ENCODE results near the gene SERP1. TPM values are rescaled to one million over a fixed set of nuclear protein-coding genes. Genes with fewer than 3 reads are reported as not detected.
"Not testable (repeated sequence)": the region's sequence is repeated elsewhere in the genome, so short reads cannot be mapped to it uniquely, and the experiment has no call there.

SERP1 gene
- total and polyA plus RNA-seq, 7 experiments from 2014 or later, result 89.4 to 140 (median 115) TPM

DNA sequence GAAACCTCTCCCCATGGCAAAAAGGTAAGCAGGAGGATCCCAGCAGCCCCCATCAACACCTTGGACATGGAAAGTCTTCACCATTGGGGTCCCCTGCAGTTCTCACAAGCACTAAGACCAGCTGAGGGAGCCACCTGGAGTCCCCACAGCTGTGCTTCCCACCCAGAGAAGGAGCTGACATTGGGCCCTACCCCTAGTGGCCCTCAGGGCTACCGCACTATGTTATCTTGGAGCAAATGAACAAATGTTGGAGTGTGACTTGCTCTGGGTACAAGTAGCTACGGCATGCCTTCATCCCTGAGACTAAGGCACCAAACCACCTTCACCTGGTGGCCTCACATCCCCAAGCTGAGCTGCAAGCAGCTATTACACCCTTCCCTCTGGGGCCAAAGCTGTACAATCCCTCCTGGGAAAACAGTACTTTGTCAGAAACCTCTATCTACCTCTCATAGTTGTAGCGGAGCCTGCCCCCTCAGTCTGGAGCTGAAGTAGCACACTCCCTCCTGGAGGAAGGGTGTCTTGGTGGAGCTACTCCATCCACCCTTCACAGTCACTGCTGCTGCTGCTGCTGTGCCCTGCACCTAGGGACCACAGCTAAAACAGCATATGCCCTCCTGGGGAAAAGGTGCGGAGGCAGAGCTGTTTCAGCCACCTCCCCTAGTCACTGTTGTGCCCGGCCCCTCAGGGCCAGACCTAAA, 42.7 kb downstream of the SERP1 start:
- H3K27ac ChIP-seq (ENCODE audit: low read depth, low read length), result no peak overlapping the region
- Mint-ChIP-seq H3K9me3 (peaks cover 0 to 22% (median 7%) of the 10 kb centered on the region in 11 donors), H3K27me3 (peaks cover 4 to 25% (median 10%) of the 10 kb centered on the region in 5 donors), H3K4me1 (no peaks in the 10 kb centered on the region), H3K36me3 (peaks cover 0 to 16% (median 6%) of the 10 kb centered on the region in 5 donors), H3K4me3 (no peak overlapping the region), H3K27ac (no peak overlapping the region)
- DNase-seq (no peak), ATAC-seq (no peak)
- H3K4me3 ChIP-seq (ENCODE audit: low read length), result no peak overlapping the region
- H3K36me3 ChIP-seq (ENCODE audit: control insufficient read depth in 2 of 3, insufficient read depth in 3 of 3, low read length in 3 of 3), result no peaks in the 10 kb centered on the region
- POLR2A ChIA-PET, result no interaction called here
- H3K9me3 ChIP-seq (ENCODE audit: control insufficient read depth in 2 of 3, low read length in 3 of 3), result no peaks in the 10 kb centered on the region
- H3K4me1 ChIP-seq (ENCODE audit: control insufficient read depth in 2 of 2, insufficient read depth in 2 of 2, low read length in 2 of 2), result no peaks in the 10 kb centered on the region
- CTCF ChIA-PET, result no interaction called here
- no peaks in the 10 kb centered on the region for H3K27me3 ChIP-seq (ENCODE audit: control insufficient read depth in 2 of 2, insufficient read depth in 2 of 2, low read length in 2 of 2)
- intact Hi-C loops (cut with micrococcal nuclease), result no loop called here

DNA sequence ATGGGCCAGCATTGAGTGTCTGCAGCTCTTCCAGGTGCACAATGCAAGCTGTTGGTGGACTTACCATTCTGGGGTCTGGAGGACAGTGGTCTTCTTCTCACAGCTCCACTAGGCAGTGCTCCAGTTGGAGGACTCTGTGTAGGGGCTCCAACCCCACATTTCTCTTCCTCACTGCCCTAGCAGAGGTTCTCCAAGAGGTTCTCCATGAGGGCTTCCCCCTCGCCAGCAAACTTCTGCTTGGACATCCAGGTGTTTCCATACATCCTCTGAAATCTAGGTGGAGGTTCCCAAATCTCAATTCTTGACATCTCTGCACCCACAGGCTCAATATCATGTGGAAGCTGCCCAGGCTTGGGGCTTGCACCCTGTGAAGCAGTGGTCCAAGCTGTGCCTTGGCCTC, 45.3 kb downstream of the SERP1 start:
- CTCF ChIA-PET; H3K9me3 ChIP-seq (ENCODE audit: control insufficient read depth in 2 of 3, low read length in 3 of 3); POLR2A ChIA-PET: not testable (repeated sequence)

DNA sequence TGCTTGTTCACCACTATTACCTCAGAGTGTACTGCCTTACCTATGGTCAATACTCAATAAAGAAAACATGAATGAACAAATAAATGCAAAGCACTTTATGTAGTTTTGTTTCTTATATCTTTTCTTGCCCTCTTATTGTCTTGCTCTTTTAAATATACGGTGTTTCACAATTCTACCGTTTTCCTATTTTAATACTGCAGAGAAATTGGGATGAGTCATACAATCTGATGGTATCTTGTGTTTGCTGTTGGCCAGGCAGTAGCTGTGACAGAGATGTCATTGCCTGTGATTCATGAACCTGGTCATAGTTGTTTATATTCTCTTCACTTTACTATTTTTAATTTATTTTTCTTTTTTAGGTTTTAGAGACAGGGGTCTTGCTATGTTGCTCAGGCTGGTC, 48.3 kb downstream of the SERP1 start:
- H3K36me3 ChIP-seq (ENCODE audit: control insufficient read depth in 2 of 3, insufficient read depth in 3 of 3, low read length in 3 of 3), result no peaks in the 10 kb centered on the region
- H3K27ac ChIP-seq (ENCODE audit: low read depth, low read length), result no peak overlapping the region
- ChIA-PET POLR2A (no interaction called here), CTCF (no interaction called here)
- H3K4me1 ChIP-seq (ENCODE audit: control insufficient read depth in 2 of 2, insufficient read depth in 2 of 2, low read length in 2 of 2), result no peaks in the 10 kb centered on the region
- H3K27me3 Mint-ChIP-seq, result peaks cover 0 to 9% (median 0%) of the 10 kb centered on the region in 5 donors
- intact Hi-C loops (cut with micrococcal nuclease), result loop anchor here in 1 of 2 donors (5.0 to 10.0 kb wide), 2 partner anchors 183 to 526 kb away; partner anchors contain the start of gene PFN2
- H3K27ac Mint-ChIP-seq, result no peak overlapping the region
- peaks cover 0 to 6% (median 0%) of the 10 kb centered on the region in 7 donors for H3K4me1 Mint-ChIP-seq
- H3K4me3 ChIP-seq (ENCODE audit: low read length), result no peak overlapping the region
- no peak overlapping the region for H3K4me3 Mint-ChIP-seq
- peaks cover 0 to 10% (median 6%) of the 10 kb centered on the region in 5 donors for H3K36me3 Mint-ChIP-seq
- ATAC-seq (no peak), DNase-seq (no peak)
- no peaks in the 10 kb centered on the region for H3K27me3 ChIP-seq (ENCODE audit: control insufficient read depth in 2 of 2, insufficient read depth in 2 of 2, low read length in 2 of 2)
- peaks cover 0 to 12% (median 3%) of the 10 kb centered on the region in 11 donors for H3K9me3 Mint-ChIP-seq
- no peaks in the 10 kb centered on the region for H3K9me3 ChIP-seq (ENCODE audit: control insufficient read depth in 2 of 3, low read length in 3 of 3)

More for the DNA sequence above, 45.3 kb downstream of the SERP1 start:
- H3K4me3 ChIP-seq (ENCODE audit: low read length); DNase-seq; H3K4me1 Mint-ChIP-seq; H3K36me3 ChIP-seq (ENCODE audit: control insufficient read depth in 2 of 3, insufficient read depth in 3 of 3, low read length in 3 of 3); H3K27ac ChIP-seq (ENCODE audit: low read depth, low read length); intact Hi-C loops (cut with micrococcal nuclease); ATAC-seq; H3K4me1 ChIP-seq (ENCODE audit: control insufficient read depth in 2 of 2, insufficient read depth in 2 of 2, low read length in 2 of 2); H3K27ac Mint-ChIP-seq; H3K27me3 ChIP-seq (ENCODE audit: control insufficient read depth in 2 of 2, insufficient read depth in 2 of 2, low read length in 2 of 2); H3K4me3 Mint-ChIP-seq: not testable (repeated sequence)
- Mint-ChIP-seq H3K36me3 (peaks cover 0 to 10% (median 6%) of the 10 kb centered on the region in 5 donors), H3K9me3 (peaks cover 0 to 12% (median 3%) of the 10 kb centered on the region in 11 donors), H3K27me3 (peaks cover 0 to 14% (median 4%) of the 10 kb centered on the region in 5 donors)

DNA sequence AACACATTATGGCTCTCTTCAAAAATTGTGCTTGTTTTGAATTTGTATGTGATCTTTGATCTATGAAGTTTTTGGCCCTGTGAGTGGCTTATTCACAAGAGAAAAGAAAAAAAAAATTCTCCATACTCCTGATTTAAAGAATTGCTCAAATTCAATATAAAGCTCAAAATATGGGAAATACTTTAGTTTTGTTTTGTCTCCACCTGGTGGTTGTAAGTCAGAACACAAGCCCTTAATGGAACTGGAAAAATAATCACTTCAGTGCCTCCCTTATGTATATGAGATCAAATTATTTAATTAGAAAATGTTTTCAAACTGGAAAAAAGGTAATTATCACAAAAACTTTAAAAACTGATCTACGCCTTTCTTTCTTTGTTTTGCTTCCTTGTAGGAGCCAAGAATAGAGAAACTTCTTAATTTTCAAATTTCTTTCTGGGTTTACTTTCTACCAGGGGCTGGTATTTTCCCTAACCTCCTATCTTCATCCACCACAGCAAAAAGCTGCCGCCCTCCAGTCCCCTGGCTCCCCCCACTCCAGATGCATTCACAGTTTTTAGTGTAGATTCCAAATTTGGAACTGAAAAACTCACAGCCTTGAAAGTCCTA, 50.6 kb downstream of the SERP1 start:
- Mint-ChIP-seq H3K36me3 (no peaks in the 10 kb centered on the region), H3K4me3 (no peak overlapping the region), H3K9me3 (no peaks in the 10 kb centered on the region), H3K4me1 (peaks cover 0 to 6% (median 0%) of the 10 kb centered on the region in 7 donors), H3K27me3 (peaks cover 0 to 9% (median 0%) of the 10 kb centered on the region in 5 donors), H3K27ac (no peak overlapping the region)
- Histone ChIP-seq H3K9me3 (ENCODE audit: control insufficient read depth in 2 of 3, low read length in 3 of 3) (no peaks in the 10 kb centered on the region), H3K27ac (ENCODE audit: low read depth, low read length) (no peak overlapping the region), H3K27me3 (ENCODE audit: control insufficient read depth in 2 of 2, insufficient read depth in 2 of 2, low read length in 2 of 2) (no peaks in the 10 kb centered on the region), H3K4me3 (ENCODE audit: low read length) (no peak overlapping the region), H3K4me1 (ENCODE audit: control insufficient read depth in 2 of 2, insufficient read depth in 2 of 2, low read length in 2 of 2) (no peaks in the 10 kb centered on the region), H3K36me3 (ENCODE audit: control insufficient read depth in 2 of 3, insufficient read depth in 3 of 3, low read length in 3 of 3) (no peaks in the 10 kb centered on the region)
- intact Hi-C loops (cut with micrococcal nuclease), result loop anchor here (1.0 to 10.0 kb wide), 9 partner anchors 85 to 528 kb away; partner anchors contain the start of genes PFN2 (in 1 of the 2) and TSC22D2 (in 1 of the 2)
- ChIA-PET POLR2A (interaction anchor here (3.5 kb wide), 1 partner anchor 86 kb away, joined by 16 read pairs; the partner anchor contains the start of gene TSC22D2), CTCF (interaction anchor here (0.6 to 3.1 kb wide), 24 partner anchors 9 to 558 kb away, joined by 3 to 41 read pairs (median 3); partner anchors contain the start of gene TSC22D2)
- ATAC-seq (peak; percentile 73), DNase-seq (peak in 7 of 9 donors; percentile 9 to 59 (median 41))

DNA sequence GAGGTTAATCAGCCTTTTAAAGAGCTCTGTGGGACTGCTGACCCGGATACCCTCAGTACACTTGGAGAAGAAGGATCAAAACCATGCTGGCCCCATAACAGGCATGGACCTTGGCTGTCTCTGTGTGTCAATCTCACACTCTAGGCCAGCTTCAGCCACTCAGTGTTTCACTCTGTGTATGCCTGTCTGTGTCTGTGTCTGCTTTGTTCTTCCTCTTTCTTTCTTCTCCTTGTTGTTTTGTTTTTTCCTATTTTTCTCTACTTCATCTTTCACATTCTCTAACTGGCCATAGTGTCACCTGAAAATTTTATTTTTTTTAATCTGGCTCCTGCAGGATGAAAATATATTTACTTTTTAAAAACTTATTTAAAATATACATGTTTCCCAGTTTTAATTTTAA, 51.1 kb downstream of the SERP1 start:
- POLR2A ChIA-PET, result interaction anchor here (3.5 kb wide), 1 partner anchor 86 kb away, joined by 16 read pairs; the partner anchor contains the start of gene TSC22D2
- Histone ChIP-seq H3K27ac (ENCODE audit: low read depth, low read length) (no peak overlapping the region), H3K4me3 (ENCODE audit: low read length) (no peak overlapping the region), H3K4me1 (ENCODE audit: control insufficient read depth in 2 of 2, insufficient read depth in 2 of 2, low read length in 2 of 2) (no peaks in the 10 kb centered on the region), H3K27me3 (ENCODE audit: control insufficient read depth in 2 of 2, insufficient read depth in 2 of 2, low read length in 2 of 2) (no peaks in the 10 kb centered on the region), H3K36me3 (ENCODE audit: control insufficient read depth in 2 of 3, insufficient read depth in 3 of 3, low read length in 3 of 3) (no peaks in the 10 kb centered on the region), H3K9me3 (ENCODE audit: control insufficient read depth in 2 of 3, low read length in 3 of 3) (no peaks in the 10 kb centered on the region)
- ATAC-seq (peak; percentile 34), DNase-seq (no peak)
- Mint-ChIP-seq H3K4me1 (peaks cover 0 to 6% (median 0%) of the 10 kb centered on the region in 7 donors), H3K4me3 (no peak overlapping the region), H3K27ac (no peak overlapping the region), H3K9me3 (no peaks in the 10 kb centered on the region), H3K36me3 (no peaks in the 10 kb centered on the region), H3K27me3 (peaks cover 0 to 9% (median 0%) of the 10 kb centered on the region in 5 donors)
- CTCF ChIA-PET, result interaction anchor here (0.6 to 3.1 kb wide), 19 partner anchors 9 to 558 kb away, joined by 3 to 41 read pairs (median 4); no protein-coding TSS in a partner anchor
- intact Hi-C loops (cut with micrococcal nuclease), result loop anchor here (1.0 to 10.0 kb wide), 9 partner anchors 85 to 528 kb away; partner anchors contain the start of genes PFN2 (in 1 of the 2) and TSC22D2 (in 1 of the 2)

DNA sequence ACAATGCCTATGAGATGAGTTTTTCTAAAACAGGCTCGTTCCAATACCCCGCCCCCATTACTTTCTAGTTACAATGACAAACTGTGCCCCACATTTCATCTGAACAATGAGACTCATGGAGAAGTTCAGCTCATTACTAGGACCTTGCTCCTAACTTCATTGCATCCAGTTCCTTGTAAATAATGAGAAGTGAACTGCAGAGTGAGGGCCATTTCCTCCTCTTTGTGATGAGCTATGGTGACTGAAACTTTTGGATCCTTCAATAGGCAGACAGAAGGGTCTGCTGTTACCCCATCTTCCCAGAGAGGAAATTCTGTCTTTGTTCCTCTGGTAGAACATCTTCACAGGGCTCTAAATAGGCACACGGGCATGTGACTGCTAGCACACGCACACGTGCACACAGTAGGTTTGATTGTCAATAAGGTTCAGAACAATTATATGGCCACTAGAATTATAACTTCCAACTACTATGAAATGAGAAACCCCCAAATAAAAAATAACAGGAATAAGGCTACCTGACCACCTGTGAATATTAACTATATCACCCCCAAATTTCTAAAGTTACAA, 51.8 kb downstream of the SERP1 start:
- ChIA-PET POLR2A (interaction anchor here (3.5 kb wide), 1 partner anchor 85 kb away, joined by 16 read pairs; the partner anchor contains the start of gene TSC22D2), CTCF (interaction anchor here (0.7 to 3.1 kb wide), 6 partner anchors 9 to 527 kb away, joined by 3 to 41 read pairs (median 4); no protein-coding TSS in a partner anchor)
- DNase-seq (no peak), ATAC-seq (no peak)
- H3K4me1 Mint-ChIP-seq, result peaks cover 0 to 6% (median 0%) of the 10 kb centered on the region in 7 donors
- Histone ChIP-seq H3K27ac (ENCODE audit: low read depth, low read length) (no peak overlapping the region), H3K36me3 (ENCODE audit: control insufficient read depth in 2 of 3, insufficient read depth in 3 of 3, low read length in 3 of 3) (no peaks in the 10 kb centered on the region), H3K4me3 (ENCODE audit: low read length) (no peak overlapping the region), H3K27me3 (ENCODE audit: control insufficient read depth in 2 of 2, insufficient read depth in 2 of 2, low read length in 2 of 2) (no peaks in the 10 kb centered on the region), H3K4me1 (ENCODE audit: control insufficient read depth in 2 of 2, insufficient read depth in 2 of 2, low read length in 2 of 2) (no peaks in the 10 kb centered on the region), H3K9me3 (ENCODE audit: control insufficient read depth in 2 of 3, low read length in 3 of 3) (no peaks in the 10 kb centered on the region)
- no peak overlapping the region for H3K27ac Mint-ChIP-seq
- peaks cover 0 to 9% (median 0%) of the 10 kb centered on the region in 5 donors for H3K27me3 Mint-ChIP-seq
- H3K36me3 Mint-ChIP-seq, result no peaks in the 10 kb centered on the region
- H3K9me3 Mint-ChIP-seq, result no peaks in the 10 kb centered on the region
- no peak overlapping the region for H3K4me3 Mint-ChIP-seq
- intact Hi-C loops (cut with micrococcal nuclease), result loop anchor here in 1 of 2 donors (10.0 kb wide), 1 partner anchor 180 kb away; no protein-coding TSS in a partner anchor

All from naive thymus-derived CD4-positive, alpha-beta T cell (primary cell).